ENCODE data around the gene PACSIN1.

PACSIN1 gene

GRCh38 chr6:34535646-34536045 lies 69.8 kb downstream of the PACSIN1 start:
- H3K4me3 ChIP-seq (ENCODE audit: low read depth, low read length): no peak overlapping the region
- TF ChIP-seq CTCF (IDR thresholded peaks at IDR 0.05; ENCODE audit: low read depth, low read length): no peak

- TF ChIP-seq CTCF (IDR thresholded peaks at IDR 0.05; ENCODE audit: low read depth, low read length): no peak
- H3K4me3 ChIP-seq (ENCODE audit: low read depth, low read length): no peak overlapping the region
Measured at GRCh38 chr6:34536251-34536958, 70.5 kb downstream of the PACSIN1 start.

- H3K4me3 ChIP-seq (ENCODE audit: low read depth, low read length): no peak overlapping the region
- no peak for TF ChIP-seq CTCF (IDR thresholded peaks at IDR 0.05; ENCODE audit: low read depth, low read length)
Measured at GRCh38 chr6:34536959-34537848, 71.3 kb downstream of the PACSIN1 start.

- no peak overlapping the region for H3K4me3 ChIP-seq (ENCODE audit: low read depth, low read length)
- TF ChIP-seq CTCF (IDR thresholded peaks at IDR 0.05; ENCODE audit: low read depth, low read length): no peak
Measured at GRCh38 chr6:34537922-34538550, 72.2 kb downstream of the PACSIN1 start.

GRCh38 chr6:34538581-34538980 lies 72.7 kb downstream of the PACSIN1 start:
- no peak for TF ChIP-seq CTCF (IDR thresholded peaks at IDR 0.05; ENCODE audit: low read depth, low read length)
- no peak overlapping the region for H3K4me3 ChIP-seq (ENCODE audit: low read depth, low read length)

- TF ChIP-seq CTCF (IDR thresholded peaks at IDR 0.05; ENCODE audit: low read depth, low read length): no peak
- H3K4me3 ChIP-seq (ENCODE audit: low read depth, low read length): no peak overlapping the region
Measured at GRCh38 chr6:34539181-34539580, 73.3 kb downstream of the PACSIN1 start.
